HG02981 (cell line): ENCODE data around the gene EDC3.

Experiments
- ATAC-seq: cut with Tn5 transposase; IDR thresholded peaks from one replicate; pipeline ENCODE4 v1.9.1; 2021; ENCODE audit warnings: mild to moderate bottlenecking, moderate library complexity; ENCODE audit not compliant: unreplicated experiment

The EDC3 gene

DNA sequence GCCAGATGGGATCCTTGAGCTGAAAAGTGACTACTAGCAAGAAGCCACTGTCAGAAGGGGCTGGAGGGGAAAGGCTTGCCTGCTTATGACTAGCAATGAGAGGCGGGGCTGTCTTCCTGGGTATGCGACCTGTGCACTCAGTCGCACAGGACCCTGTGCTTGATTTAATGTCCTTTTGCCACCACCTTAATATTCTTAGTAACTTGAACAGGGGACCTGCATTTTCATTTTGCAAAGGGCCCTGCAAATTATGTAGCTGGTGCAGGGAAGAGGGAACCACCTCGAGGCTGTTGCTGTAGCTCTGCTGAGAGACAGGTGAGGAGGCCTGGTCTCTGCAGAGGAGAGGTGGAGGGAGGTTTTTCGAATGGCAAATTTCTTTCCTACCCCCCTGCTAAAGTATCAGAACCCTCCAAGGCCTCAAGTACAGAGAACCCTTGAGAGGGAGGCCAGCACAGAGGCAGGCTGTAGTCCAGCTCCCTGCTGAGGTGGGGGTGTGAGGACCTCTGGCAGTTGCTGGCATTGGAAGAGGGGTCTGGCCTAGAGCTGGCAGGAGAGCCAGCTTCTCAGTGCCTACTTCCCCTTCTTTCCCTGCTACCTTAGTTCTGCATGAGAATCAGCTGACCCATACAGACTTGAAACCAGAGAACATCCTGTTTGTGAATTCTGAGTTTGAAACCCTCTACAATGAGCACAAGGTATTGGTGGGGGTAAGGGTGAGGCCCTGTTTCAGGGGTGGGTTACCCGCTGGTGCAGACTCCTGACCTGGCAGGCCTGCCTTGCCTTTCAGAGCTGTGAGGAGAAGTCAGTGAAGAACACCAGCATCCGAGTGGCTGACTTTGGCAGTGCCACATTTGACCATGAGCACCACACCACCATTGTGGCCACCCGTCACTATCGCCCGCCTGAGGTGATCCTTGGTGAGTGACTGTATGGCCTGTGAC, 68.8 kb downstream of the EDC3 start:
- no peak for ATAC-seq

DNA sequence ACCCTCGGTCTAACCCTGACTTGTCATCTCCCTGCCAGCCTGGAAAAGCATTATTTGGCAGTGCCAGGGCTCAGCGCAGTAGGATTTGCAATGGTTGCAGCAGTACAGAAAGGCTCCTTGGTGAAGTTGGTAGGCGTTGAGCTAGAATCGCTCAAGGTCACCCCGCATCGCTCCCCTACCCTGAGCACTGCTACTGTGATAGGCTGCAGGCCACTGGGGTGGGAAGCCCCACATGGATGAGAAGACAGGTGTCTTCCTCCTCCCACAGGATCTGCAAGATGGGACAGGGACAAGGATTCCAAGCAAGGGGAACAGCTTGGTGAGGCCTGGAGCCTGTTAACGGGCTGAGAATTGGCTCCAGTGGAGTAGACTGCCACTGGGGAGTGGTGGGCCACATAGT, 69.5 kb downstream of the EDC3 start:
- ATAC-seq, result no peak

DNA sequence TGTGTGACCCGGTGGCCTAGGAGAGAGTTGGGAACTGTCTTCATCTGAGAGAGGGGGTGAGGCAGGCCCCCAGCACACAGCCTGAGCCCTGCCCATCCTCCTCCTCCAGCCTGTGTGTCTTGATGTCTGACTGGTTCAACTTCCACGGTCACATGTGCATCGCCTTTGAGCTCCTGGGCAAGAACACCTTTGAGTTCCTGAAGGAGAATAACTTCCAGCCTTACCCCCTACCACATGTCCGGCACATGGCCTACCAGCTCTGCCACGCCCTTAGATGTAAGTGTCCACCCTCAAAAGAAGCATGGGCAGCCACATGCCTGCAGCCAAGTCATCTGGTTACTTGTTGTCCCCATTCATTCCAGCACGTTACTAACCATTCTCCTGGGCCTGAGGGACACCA, 70.1 kb downstream of the EDC3 start:
- ATAC-seq, result no peak

DNA sequence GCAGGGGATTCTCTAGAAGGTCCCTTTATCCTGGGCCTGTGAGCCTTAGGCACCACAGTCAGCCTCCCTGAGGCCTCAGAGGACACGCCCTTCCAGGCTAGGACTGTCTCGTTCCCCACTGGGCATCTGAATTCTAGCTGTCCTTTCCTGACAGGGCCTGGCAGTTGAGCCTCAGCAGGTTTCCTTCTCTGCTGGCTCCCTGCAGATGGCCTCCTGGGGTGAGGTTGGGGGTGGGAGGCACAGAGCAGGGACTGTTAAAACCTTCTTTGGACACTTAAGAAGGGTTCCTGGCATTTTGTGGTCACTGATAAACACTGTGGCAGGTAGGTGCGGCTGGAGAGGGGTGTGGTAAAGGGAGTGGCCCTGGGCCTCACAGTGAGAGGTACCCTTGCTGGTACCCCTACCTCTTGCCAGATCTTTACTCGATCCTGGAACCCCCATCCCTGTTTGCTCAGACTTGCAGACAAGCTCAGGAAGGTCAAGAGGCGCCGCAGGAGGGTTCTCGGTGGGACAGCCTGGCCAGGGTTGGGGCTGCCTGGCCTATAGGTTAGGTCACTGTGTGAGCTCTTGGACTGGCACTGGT, 71.7 kb downstream of the EDC3 start:
- ATAC-seq, result no peak

DNA sequence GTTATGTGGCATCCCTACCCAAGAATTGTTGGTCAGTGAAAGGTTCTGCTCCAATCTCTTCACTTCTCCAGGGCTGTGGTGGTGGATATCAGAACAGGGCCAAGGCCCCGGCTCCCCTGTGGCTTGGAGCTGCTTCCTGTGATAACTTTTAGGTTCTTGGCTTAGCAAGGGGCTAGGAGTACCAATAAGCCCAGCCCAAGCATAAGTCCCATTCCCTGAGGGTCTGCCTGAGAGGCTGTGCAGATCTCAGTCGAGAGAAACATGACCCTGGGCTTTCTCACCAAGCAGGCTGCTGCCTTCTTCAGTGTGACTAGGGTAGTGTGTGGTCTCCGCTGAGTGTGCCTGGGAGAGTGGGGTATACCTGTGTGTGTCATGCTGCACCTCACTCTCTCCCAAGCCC, 73.1 kb downstream of the EDC3 start:
- no peak for ATAC-seq

DNA sequence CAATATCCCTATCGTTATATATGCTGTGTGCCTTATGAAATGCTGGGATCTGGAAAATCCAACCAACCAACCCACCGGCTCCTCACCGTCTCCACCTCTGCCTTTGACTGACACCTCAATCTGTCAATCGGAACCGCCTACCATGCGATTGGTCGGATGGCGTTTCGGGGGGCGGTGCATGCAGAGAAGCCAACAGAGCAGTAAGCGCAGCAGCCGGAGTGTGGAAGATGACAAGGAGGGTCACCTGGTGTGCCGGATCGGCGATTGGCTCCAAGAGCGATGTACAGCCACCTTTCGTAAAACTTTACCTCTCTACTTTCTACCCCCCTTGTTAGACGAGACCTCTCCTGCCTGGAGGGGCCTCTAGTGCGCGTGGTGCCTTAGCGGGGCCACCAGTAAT, 73.9 kb downstream of the EDC3 start:
- no peak for ATAC-seq

DNA sequence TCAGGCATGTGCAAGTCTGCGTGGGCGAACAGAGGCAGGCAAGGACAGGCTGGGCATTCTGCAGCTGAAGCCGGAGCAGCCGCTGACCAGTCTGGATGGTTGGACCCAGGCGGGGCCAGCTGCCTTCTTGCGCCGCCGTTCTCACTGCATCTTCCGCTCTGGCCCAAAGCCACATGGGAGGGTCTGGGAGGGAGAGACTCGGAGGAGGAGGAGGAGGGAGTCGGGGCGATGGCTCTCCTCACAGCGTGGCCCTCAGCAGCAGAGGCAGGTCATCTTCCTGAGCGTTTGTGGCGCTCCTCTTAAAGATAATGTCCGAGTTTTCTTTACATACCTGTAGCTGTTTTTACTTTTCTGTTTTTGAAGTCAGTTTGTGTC, 74.3 kb downstream of the EDC3 start:
- ATAC-seq, result no peak

DNA sequence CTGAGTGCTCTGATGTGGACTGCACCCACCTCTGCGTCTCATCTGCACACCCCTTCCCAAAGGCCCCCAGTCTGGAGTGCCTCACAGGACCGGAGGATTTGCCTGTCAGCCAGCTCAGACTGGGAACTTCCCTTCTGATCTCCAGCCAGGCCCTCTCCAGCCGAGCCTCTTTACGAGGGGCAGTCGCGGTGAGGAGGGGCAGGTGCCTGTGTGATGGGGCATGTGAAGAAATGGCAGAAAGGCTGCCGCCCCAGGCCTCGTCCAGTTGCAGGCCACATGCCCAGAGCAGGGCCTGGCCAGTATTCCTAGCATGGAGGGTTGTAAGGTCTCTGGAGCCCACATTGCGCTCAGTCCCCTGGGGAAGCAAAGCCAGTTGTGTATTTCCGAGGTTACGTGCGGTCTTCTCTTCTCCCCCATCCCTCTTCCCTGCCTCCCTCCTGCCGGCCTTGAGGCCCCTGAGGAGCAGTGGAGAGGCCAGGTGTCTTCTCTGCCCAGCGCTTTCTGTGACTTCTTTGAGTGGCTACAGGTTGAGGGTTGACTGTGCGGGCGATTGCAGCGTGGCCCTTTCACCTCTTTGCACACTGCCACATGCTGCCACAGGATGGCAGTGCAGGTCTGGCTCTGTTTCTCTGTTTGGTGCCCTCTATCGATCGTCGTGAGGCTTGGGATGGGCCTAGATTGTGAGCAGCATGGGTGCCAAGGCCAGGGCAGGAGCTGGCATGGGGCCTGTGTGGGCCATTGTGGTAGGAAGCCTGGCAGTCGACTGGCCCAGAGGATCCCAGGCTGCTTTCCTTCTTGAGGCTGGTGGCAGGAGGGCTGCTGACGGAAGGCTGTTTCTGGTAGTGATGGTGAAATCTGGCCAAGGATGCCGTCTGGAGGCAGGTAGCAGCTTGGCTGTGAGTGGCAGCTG, 74.9 kb downstream of the EDC3 start:
- no peak for ATAC-seq

DNA sequence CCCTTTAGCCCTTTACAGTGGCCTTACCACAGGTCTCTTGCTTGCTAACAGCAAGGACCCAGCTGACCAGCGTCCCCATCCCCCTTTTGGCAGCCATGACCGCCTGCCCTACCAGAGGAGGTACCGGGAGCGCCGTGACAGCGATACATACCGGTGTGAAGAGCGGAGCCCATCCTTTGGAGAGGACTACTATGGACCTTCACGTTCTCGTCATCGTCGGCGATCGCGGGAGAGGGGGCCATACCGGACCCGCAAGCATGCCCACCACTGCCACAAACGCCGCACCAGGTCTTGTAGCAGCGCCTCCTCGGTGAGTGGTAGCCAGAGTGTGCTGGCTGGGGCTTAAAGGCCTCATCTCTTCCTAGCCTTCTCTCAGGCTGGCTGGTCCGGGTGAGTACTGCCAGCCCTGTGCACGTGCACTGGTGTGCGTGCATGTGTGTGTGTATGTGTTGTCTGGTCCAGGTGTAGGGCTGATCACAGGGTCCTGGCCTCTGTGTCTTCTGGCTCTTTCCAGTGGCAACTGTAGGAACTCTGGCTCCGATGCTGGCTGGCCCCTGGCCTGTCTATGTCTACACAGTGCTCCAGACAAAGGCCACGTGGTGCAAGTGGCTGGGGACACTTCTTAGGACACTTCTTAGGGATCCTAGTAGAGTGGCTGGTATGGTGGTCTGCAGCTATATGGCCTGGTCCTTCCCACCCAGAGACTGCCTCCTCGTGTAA, 75.7 kb downstream of the EDC3 start:
- no peak for ATAC-seq

DNA sequence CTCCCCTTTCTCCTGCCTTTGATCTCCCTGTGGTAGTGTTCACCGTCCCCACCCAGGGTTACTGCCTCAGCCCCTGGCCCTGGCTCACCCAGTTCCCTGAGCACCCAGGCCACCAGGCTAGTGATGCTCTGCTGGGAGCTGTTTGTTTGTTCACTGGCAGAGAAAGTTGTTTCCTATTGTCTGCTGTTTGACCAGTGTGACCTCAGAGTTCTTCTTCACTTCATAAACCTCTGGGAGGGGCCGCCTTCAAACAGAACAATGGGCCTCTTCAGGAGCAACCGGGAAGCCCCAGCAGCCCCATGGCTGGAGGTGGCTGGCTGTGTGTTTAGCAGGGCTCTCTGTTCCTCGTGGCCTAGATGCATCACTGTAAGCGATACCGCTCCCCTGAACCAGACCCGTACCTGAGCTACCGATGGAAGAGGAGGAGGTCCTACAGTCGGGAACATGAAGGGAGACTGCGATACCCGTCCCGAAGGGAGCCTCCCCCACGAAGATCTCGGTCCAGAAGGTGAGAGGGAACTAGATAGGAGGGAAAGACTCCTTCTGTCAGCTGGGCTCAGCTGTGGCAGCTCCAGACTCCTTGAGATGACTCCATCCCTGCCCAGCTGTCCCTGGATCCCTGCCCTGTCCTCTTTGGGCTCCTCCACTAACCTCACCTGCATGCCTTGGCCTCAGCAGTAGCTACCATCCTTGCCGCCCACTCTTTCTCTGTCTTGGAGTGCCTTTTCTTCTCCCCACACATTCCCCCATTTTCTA, 76.8 kb downstream of the EDC3 start:
- ATAC-seq, result no peak

DNA sequence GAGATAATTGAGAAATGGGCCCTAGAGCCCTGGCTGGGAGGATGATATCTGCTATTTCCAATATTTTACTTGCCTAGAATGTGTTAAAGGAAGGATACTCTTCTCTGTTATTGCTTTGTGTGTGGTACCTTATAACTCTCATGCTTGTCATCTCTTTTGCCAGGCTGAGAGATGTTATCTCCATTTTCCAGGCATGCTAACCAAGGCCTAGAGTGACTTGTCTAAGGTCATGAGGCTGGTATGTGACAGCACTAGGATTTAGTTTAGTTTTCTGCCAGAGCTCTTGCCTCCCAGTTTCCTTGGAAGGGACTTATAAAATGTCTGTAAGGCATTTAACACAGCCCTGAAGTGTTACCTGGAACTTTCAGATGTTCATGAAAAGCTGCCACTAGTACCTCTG, 78.8 kb downstream of the EDC3 start:
- no peak for ATAC-seq

DNA sequence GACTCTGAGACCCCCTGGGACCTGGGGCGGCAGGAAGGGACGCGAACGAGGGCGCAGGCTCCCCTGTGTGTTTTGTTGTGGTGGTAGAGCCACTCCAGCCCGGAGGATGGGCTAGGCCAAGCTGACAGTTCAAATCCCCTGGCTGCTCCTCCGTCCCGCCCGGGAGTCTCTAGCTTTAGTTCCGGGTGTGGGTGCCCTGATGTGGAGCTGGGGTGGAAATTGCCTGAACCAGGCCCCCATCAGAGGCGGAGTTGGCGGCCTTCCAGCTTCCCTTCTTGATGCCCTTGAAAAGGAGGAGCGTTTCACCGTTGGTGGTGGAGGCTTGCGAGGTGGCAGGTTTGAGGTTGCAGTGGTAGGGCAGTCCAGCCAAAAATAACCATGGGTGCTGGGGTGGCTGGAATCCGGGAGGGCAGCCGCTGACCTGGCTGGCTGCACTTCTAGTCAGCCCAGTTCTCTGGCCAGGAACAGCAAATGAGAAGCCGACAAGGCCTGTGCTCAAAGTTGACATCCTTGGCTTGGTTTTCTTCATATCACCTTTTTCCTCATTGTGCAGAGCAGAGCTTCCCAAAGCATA, 79.4 kb downstream of the EDC3 start:
- no peak for ATAC-seq

DNA sequence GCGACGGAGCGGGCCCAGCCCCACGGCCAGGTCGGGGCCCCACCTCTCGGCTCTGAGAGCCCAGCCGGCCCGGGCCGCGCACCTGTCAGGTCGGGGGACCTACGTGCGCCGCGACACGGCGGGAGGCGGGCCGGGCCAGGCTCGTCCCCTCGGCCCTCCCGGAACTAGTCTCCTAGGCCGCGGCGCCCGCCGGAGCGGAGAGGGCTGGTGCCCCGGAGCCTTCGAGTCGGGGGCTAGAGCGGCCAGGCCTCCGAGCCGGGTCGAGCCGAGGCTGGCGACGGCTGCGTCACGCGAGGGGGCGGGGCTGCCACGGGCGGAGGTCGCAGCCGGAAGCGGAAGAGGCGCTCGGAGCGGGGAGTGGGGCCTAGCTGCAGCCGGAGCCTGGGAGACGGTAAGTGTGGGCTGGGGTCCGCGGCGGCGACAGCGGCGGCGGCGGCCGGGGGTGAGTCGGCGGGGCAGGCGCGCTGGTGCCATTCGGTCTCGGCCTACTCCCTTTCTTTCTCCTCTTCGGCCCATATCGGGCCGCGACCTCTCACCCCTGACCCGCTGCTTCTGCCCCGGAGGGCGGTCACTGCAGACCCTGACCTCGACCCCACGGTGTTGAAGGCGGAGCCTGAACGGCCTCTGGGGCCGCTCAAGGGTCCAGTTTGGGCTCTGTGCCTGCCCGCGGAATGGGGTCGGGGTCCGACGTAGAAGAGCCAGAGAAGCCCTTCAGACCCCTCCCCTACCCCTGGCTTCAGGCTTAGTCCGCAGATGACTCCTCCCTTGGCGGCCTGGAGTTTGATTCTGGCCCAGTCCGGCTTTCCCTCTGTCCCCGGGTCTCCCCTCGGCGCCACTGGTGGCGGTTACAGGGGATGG, 80.1 kb downstream of the EDC3 start, which contains the start of gene CLK3:
Gene CLK3 (plus strand): TSS at position 329 of the 858 bp plus-strand sequence. CDS start 3,361 bp downstream, outside the sequence.
- ATAC-seq, result peak; percentile 74

DNA sequence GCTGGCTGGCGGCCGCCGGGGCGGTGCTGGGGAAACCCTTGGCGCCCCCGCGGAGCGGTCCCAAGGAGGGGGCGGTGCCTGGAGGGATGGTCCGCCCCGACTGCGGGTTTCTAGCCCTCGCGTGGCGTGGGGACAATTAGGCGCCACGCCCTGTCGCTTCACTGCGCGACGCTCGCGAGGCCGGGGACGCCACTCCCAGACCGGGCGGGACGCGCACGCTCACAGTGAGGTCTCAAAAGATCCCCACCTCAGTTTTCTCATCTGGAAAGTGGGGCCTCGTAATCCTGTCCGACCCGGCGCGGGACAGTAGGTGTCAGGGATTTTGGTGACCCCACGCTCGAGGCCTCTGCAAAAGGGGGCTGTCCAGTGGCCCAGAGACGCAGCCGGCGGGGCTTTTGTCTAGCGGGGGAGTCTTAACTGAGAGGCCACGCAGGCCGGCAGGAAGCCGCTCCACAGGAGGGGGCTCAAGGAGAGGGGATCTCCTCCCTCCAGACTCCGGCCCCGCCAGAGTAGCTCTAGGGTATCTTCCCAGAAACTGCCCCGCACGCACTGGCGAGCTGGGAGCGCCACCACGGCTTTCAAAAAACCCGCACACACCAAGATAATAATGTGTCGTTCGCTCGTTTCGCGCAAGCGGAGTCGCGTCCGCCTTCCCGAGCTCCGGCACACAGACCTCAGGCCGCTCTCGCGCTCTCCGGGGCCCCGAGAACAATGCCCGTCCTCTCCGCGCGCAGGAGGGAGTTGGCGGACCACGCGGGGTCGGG, 80.9 kb downstream of the EDC3 start:
- peak; percentile 37 for ATAC-seq

DNA sequence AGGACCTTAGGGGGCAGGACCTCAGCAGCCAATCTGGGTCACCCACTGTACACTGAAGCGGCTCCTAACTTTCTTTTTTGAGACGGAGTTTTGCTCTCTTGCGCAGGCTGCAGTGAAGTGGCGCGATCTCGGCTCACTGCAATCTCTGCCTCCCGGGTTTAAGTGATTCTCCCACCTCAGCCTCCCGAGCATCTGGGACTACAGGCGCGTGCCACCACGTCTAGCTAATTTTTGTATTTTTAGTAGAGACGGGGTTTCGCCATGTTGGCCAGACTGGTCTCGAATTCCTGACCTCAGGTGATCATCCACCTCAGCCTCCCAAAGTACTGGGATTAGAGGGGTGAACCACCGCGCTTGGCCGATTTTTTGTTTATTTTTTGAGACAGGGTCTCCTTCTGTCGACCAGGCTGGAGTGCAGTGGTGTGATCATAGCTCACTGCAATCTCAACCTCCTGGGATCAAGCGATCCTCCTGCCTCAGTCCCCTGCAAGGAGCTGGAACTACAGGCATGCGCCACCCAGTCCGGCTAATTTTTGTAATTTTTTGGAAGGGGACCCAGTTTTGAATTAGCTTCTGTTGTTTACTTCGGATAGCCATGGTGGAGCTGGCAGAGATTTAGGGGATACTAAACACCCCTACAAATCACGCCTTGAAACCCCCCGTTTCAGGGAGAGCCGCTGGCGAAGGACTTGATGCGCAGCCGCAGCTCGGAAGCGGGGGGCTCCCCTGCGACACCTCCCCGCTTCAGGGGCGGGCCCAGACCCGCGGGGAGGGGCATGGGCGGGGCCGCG, 81.7 kb downstream of the EDC3 start:
- ATAC-seq, result no peak

DNA sequence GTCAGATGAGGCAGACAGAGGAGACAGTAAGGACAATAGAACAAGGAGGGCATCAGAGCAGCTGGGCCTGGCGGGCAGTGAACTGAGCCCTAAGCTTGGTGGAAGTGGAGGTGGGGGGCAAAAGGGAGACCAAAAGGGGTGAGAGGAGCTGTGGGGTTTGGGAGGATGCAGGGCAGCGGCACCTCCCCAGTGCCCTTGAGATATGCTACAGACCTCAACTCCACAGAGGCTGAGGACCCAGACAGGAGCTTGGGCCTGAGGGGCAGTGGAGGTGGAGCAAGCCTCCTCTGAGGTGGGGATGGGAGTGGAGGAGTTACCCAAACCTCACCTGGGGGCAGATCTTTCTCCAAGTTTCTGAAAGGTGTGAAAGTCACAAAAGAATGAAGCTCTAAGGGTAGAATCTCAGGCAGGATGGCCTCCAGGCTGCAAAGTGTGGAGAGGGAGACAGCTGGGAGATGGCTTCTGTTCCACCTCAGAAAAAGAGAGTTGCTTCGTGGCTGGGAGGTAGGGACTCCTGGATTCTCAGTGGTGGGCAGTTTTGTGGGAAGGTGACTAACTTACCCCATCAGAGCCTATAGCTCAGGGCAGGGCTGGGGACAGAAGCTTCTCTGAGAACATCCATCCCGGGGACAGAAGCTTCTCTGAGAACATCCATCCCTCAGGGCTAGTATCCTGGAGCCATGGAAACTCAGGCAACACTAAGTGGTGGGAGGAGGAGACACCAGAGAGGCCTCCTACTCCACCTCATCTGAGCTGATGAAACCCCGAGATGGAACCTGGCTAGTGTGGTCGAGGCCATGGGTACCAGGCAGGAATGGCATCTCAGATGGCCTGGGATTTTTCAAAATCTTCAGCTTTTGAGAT, 82.5 kb downstream of the EDC3 start:
- ATAC-seq, result no peak
